ENCODE results near the gene FADS1.

- TF ChIP-seq CTCF (IDR thresholded peaks at IDR 0.05) = no peak
- TF ChIP-seq REST (IDR thresholded peaks at IDR 0.05; ENCODE audit: insufficient read depth in 1 of 2, low read depth in 2 of 2, low read length in 1 of 2) = no peak
- no peak for TF ChIP-seq SIN3A (IDR thresholded peaks at IDR 0.05; ENCODE audit: borderline replicate concordance, insufficient read depth, low read depth, low read length)
- TF ChIP-seq POLR2AphosphoS5 (IDR thresholded peaks at IDR 0.05; ENCODE audit: low read depth, low read length) = no peak
- no peak for TF ChIP-seq TCF7L2 (IDR thresholded peaks at IDR 0.05; ENCODE audit: low read depth, low read length)
Observed at GRCh38 chr11:61854966-61855714, 38.3 kb upstream of the FADS1 start.
